HT1080 (cell line): ENCODE measurements around the gene LMF2. TPM values are rescaled to one million over a fixed set of nuclear protein-coding genes. Genes with fewer than 3 reads are reported as not detected.

Source experiments
- DNase-seq: peaks from one replicate; pipeline ENCODE4 v3.0.0-alpha.2; 2015; ENCODE audit warnings: low read depth
- total RNA-seq: library from RNA; depleted of rRNA; stranded (reverse); fragments of >200 nt; shearing (Covaris generic); gene quantifications from 2 replicates; pipeline ENCODE4 v1.2.3, GENCODE V29; 2014

Gene LMF2
- total RNA-seq, 1 experiment from 2014 or later: 54.3 TPM

DNA sequence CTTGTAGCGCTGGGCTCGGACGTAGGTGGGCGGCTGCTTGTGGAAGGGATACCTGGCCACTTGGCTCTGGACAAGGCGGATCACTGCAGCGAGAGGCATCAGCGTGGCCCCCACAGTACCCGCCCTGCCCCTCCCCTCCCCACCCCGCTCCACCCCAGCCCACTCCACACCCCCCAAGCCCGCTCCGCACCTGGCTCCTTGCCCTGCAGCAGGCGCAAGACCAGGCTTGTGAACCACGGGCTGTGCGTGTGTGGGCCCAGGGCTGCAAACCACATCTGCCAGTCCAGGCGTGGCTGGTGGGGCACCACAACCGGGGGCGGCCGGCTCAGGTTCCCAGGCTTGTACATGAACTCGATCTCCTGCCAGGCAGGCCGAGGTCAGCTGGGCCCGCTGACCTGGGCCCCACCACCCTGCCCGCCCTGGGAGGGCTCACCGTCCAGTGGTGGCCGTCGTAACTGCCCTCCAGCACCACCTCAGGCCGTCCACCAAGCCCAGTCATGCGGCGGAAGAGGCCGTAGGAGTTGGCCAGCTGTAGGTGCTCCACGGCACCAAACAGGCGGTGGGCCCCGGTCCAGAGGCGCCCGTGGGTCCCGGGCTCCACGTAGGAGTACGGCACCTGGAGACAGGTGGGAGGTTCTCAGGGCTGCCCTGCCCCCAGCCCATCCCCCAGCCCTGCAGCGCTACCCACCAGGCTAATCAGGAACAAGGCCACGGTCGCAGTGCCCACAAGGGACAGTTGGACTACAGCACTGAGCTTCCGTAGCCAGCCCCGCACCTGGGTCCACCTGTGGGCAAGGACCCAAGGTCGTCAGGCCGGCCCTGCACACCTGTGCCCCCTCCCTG lies 2.9 kb downstream of the LMF2 start:
- no peak for DNase-seq

DNA sequence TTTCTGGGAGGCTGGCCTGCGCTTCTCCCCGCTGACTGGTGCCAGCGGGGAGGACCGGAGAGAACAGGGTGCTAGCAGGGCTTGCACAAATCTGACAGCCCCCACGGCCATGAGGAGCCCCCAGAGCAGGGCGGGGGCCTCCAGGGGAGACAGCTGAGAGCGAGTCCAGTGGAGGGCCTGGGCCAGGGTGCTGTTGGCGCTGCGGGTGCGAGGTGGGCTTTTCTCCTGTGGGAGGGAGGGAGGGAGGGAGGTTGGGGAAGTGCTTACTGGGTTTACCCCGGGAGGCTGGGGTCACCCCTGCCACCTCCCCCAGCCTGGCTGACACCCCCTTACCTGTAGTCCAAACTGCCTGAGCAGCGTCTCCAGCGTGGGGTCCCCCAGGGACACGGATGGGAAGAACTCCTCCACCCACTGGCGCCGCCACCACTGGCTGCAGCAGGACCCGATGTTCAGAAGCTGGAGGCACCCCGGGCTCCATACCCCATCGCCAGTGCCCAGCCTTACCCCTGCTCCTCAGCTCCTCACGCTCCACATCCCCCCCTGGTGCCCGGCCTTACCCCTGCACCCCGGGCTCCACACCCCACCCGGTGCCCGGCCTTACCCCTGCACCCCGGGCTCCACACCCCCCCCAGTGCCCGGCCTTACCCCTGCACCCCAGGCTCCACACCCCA lies 3.9 kb downstream of the LMF2 start:
- no peak for DNase-seq

DNA sequence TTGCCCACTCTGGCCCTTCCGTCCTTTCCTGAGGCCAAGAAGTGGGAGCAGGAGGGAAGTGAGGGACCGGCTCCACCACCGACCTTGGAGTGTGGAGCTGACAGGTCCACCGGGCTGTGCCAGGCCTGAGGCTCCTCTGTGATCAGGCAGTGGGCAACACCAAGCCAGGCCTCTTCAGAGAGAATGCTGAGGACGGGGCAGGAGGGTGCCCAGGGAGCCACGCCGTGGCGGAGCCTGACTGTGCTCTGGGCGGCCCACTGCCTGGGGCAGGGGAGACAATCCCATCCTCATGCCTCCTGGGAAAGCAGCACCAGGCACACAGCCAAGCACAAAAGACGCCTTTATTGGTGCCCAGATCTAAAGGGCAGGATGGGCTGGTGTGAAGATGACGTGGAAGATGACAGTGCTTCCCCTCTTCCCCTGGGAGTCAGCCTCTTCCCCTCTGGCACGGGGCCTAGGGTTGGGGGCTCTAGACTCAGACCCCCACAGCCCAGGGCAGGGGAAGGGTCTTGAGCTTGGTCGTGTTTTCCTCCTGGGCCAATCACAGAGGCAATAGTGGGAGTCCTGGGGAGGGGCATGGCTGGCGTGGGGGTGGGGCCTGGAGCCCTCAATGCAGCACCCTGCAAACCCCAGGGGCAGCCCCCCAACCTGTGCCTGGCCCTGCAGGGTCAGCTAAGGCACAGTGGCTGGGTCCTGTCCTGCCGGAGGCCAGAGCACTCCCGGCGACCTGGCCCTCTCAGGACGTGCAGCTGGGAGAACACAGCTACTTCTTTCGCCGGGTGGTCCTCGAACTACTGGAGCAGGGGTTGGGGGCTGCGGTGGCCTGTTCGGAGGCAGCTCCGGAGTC lies 4.7 kb downstream of the LMF2 start:
- DNase-seq: no peak

DNA sequence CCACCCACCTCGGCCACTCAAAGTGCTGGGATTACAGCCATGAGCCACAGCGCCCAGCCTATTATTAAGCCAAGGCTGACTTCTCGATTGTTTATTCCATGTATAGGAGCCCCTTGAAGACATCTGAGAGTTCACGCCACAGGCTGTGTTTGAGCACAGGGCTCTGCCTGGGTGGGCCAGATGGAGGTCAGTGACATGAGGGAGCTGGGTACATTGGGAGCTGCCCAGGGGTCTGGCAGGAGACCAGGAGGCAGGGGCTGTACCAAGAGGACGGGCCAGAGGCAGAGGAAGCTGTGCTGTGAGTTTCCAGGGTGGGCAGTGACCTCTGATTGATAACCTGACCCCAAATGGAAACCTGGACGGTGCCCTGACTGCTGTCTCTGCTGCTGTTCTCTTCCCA lies 5.4 kb downstream of the LMF2 start:
- DNase-seq: no peak

DNA sequence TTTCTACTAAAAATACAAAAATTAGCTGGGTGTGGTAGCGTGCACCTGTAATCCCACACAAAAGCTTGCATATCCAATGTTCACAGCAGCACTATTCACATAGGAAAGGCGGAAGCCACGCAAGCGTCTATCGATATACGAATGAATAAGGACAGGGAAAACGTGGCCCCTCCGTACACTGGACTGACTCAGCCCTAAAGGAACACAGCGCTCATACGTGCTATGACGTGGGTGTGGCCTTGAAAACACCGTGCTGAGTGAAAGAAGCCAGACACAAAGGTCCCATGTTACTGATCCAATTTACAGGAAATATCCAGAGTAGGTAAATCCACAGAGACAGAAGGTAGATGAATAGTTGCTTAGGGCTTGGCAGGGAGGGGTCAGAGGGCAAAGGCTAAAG lies 7.0 kb downstream of the LMF2 start:
- DNase-seq: no peak

DNA sequence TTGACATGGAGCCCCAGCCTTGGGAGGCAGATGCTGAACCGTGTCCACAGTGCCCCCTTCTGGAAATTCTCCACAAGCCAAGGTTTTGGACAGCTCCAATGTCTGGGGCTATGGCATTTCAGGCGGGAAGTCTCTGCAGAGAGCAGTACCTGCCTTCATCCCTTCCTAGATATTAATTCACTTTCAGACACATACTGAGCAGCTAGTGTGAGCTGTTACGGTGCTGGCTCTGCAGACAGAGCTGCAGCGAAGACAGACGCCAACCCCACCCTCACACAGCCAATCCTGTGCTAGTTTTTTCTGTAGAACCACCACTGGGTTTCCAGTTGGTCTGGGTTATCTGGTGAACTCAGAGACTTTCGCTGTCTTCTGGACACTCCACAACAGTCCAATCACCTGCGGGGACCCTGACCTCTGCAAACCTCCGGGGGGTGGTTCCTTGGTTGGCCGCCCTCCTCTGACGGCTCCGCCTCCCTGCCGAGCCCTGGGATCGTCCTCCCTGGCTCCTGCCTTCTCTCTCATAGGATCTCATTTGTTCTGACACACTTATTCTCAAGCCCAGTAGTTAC lies 9.1 kb downstream of the LMF2 start:
- DNase-seq: peak; percentile 68

DNA sequence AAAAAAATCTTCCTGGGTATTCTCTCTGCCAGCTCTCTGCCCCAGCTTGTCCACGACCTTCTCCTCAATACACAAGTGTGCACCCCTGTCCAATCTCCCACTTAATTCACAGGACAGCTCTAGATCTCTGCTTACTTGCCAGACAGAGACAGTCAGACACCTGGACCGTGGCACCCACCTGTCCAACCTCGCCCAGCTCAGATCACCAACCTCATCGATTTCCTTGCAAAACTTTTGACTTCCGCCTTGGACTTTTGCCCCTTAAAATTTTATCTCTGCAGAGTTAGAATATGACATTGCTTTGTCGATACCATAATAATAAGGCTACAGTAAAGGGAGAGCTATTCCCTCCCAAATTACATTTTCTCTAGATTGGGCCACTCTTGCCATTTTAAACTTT lies 10.4 kb downstream of the LMF2 start:
- no peak for DNase-seq

DNA sequence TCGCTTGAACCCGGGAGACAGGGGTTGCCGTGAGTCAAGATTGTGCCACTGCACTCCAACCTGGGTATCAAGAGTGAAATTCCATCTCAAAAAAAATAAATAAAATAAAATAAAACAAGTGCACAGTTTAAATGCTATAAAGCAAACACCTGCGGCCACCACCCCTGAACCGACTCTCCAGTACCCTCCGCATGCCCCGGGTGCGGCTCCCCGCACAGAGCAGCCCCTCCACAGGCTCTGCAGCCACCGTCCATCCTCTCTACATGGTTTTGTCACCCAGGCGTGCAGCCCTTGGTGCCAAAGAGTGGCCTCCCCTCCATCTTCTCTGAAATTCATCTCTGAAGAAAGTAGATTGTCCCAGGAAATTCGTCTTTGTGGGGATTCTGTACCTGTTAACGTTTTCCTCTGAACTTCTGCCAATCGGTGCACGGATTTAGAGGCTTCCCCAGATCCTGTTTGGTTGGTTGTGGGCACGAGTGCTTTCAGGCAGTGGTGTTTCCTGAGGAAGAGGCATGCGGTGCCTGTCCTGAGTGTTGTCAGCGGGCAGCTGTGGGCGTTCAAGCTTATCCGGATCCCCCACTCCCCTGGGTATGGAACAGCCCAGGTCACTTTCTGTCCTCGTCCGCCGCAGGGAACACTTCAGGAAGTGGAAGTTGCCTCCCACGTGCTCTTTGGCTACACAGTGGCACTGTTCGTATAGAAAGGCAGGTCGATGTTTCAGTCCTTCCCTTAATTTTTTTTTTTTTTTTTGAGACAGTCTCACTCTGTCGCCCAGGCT lies 16.8 kb downstream of the LMF2 start:
- no peak for DNase-seq

DNA sequence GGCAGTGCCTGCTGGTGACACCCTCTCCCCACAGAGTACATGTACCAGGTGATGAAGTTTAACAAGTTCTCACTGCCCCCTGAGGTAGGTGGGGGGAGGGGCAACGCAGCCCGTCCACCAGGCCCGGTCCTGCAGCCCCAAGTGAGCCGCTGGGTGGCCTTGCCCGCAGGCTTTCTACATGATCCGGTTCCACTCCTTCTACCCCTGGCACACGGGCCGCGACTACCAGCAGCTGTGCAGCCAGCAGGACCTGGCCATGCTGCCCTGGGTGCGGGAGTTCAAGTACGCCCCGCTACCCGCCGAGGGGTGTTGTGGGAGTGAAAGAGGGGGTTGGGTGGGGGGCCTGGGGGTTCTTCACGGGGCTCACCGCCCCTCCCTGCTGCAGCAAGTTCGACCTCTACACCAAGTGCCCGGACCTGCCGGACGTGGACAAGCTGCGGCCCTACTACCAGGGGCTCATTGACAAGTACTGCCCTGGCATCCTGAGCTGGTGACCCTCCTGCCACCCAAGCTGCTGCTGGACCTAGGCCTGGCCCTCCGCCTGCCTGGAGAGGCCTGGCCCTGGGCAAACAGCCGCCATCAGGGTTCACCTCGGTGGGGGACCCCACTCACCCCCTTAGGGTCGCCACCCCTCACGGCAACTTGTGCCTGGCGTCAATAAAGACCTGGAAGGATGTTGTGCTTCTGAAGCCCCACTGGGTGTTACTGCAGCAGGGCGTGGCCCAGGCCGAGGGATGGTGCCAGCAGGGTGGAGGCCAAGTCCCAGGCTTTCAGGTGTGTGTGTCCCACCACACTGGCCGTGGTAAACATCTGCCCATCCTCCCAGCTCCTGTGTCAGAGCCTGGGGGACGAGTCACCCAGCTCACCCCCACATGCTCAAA lies 17.9 kb downstream of the LMF2 start:
- no peak for DNase-seq

DNA sequence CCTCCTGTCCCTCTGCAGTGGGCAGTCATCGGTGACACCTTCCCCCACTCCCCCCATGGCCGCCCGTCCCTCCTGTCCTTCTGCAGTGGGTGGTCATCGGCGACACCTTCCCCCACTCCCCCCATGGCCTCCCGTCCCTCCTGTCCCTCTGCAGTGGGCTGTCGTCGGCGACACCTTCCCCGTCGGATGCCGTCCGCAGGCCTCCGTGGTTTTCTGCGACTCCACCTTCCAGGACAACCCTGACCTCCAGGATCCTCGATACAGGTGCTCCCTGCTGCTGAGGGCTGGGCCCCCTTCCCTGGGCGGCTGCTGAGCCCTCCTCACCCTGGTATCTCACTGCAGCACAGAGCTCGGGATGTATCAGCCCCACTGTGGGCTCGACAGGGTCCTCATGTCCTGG lies 18.6 kb downstream of the LMF2 start:
- no peak for DNase-seq

DNA sequence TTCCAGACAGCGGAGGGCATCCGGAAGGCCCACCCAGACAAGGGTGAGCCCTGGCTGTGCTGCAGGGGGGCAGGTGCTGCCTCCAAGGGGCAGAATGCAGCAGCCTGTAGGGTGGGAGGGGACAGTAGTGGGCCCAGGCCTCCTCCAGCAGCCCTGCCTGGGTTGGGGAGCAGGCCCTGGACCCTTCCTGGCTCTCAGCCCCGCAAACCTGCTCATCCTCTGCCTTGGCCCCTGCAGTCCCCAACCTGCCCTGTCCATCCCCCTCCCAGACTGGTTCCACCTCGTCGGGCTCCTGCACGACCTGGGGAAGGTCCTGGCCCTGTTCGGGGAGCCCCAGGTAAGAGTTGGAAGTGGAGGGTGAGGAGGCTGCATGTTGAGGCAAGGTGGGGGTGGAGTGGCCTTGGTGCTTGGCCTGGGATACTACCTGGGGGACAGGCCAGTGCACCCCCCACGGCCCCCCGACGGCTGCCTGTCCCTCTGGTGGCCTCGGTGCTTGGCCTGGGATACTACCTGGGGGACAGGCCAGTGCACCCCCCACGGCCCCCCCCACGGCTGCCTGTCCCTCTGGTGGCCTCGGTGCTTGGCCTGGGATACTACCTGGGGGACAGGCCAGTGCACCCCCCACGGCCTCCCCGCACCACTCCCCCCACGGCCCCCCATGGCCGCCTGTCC lies 19.4 kb downstream of the LMF2 start:
- DNase-seq: no peak

DNA sequence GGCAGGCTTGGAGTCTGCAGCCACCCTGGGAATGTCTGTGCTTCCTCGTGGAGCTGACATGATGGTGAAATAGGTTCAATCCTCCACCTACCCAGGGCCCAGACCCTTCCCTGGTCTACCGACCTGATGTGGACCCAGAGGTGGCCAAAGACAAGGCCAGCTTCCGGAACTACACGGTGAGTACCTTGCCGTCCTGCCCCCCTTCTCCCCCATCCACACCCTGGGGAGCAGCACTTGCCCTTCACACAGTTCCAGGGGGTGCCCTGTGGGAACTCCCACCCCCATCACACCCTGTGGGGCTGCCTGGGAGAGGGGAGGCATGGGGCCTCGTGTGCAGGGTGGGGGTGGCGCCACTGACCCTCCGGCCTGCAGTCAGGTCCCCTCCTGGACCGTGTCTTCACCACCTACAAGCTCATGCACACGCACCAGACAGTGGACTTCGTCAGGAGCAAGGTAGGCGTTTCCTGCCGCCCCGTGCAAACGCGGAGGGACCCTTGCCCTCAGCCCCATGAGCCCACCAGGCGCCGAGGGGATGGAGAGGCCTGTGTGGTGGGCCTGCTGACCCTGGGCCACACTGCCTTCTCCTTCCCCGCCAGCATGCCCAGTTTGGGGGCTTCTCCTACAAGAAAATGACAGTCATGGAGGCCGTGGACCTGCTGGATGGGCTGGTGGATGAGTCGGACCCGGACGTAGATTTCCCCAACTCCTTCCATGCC lies 20.1 kb downstream of the LMF2 start:
- no peak for DNase-seq

DNA sequence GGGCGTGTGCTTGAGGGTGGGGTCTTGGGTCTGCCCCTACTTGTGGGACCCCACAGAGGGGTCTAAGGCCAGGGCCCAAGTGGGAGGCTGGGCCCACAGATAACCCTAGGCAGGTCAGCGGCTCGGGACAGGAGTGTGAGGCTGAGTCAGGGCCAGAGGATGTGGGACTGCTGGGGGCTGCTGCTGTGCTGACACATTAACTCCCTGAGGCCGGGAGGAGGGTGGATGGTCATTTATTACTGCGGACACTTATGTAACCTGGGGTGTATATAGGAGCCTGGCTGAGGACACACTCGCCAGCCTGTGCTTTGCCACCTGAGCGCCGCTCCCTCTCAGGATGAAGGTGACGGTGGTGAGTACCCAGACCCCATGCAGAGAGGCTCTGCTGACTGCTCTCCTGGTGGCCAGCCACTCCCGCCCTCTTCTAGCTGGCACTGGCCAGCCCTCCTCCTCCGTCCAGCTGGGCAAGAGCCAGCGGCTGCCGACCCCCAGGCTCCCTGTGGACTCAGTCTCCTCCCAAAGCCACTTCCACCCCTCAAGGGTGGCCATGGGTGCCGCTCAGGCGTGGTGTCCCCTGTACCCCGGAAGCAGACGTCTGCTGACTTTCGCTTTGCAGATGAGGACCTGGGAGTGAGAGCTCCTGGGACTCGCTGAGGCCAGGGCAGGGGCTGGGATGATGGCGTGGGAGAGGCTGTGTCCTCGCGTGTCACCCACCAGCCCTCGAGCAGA lies 20.8 kb downstream of the LMF2 start, which contains the start of gene MIOX:
Gene MIOX (plus strand): TSS at position 299 of the 729 bp plus-strand sequence. CDS start 39 bp downstream, at position 338.
- no peak for DNase-seq

DNA sequence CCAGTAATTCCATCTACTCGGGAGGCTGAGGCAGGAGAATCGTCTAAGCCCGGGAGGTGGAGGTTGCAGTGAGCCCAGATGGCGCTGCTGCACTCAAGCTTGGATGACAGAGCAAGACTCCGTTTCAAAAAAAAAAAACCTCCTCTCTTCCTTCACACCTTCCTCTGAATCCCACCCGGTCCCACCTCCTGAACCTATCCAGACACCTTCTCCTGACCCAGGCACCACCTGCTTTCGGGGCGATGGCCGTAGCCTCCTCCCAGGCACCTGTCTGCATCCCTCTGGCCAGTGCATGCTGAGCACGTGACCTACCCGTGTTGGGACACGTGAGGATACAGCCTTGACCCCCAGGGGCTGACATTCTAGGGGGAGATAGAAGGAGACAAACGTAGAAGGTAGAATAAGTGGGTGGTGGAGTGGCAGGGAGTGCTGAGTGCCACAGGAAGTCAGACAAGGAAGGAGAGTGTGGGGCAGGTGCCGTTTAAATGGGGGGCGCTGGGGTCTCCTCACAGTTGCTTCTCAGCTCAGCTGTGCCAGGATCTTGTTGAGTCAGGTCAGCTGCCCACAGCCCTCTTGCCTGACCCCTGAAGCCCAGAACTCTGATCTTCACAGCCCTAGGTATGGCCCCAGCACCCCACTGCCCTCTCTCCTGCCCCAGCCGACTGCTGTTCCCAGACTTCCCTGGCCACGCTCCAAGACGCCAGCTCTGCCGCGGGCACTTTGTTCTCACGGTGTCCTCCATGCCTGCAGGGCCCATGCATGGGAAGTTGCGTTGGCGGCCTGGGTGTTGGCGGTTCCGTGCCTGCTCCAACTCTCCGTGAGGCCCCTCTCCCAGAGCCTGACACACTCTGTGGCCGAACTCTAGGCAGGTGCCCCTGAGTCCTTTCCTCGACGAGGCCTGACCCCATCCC lies 22.0 kb downstream of the LMF2 start:
- no peak for DNase-seq

DNA sequence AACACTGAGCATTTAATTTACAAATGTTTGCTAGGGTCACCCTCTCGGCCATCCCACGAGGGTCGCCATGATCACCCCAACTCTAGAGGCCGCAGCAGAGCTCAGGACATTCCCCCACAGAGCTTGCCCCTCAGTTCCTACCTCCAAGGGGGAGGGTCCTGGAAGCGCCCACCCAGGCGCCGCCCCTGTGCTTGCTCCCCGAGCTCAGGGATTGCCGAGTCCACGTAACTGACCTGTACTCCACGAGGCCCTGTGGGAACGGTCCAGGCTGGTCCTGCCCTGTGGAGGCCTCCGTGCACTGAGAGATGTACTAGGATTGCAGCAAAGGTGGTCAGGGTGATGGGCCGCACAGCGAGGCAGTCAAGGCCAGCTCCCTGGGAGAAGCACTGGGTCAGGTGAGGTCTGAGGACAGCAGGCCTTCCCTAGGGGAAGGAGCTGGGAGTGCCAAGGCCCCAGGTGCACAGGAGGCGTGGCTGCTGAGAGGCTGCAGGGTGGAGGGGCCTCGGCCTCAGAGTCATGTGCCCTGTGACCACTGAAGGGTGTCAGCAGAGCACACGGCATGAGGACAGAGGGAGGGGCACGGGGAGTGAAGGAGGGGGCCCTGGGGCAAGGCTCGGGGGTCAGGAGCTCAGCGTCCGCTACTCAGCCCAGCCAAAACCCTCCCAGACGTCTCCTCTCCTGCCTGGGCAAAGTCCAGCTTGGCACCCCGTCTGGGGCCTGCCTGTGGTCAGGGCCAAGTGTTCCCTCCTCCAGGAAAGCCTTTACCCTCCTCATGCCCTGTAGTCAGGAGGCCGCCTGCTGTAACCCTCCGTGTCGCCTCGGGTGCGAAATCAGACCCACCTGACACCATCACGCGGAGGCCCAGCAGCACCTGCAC lies 23.3 kb downstream of the LMF2 start:
- no peak for DNase-seq

DNA sequence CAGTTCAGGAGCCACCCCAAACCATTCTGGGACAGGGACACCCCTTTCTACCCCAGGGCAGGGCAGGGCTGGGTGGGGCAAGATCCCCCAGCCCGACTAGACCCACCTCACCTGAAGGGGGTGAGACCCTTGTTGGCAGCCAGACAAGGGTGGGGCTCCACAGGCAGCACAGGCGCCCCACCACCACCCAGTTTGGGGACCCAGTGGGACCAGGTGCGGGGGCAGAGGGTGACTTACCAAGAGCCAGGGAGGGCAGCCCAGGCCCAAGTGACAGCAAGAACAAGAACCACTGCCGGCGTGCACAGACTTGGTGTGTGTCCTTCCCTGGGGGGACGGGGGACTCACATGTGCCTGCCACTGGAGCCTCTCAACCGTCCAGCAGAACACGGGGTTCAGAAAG lies 23.9 kb downstream of the LMF2 start:
- no peak for DNase-seq
